ENCODE measurements around the gene SLMAP.
"Not testable (repeated sequence)": the region's sequence is repeated elsewhere in the genome, so short reads cannot be mapped to it uniquely, and the experiment has no call there.

The SLMAP gene

GRCh38 chr3:57794951-57795350 is 38.8 kb downstream of the SLMAP start:
- DNase-seq (ENCODE audit: low read depth), result no peak
- H3K4me3 ChIP-seq (ENCODE audit: control insufficient read depth, low read depth, low read length), result no peak overlapping the region
- TF ChIP-seq CTCF (IDR thresholded peaks at IDR 0.05; ENCODE audit: control insufficient read depth, insufficient read depth, low read depth, low read length, missing control alignments), result no peak

- DNase-seq (ENCODE audit: low read depth), result no peak
- no peak for TF ChIP-seq CTCF (IDR thresholded peaks at IDR 0.05; ENCODE audit: control insufficient read depth, insufficient read depth, low read depth, low read length, missing control alignments)
- H3K4me3 ChIP-seq (ENCODE audit: control insufficient read depth, low read depth, low read length), result no peak overlapping the region
These were observed 40.2 kb downstream of the SLMAP start for GRCh38 chr3:57796261-57796660.

- H3K4me3 ChIP-seq (ENCODE audit: control insufficient read depth, low read depth, low read length), result no peak overlapping the region
- TF ChIP-seq CTCF (IDR thresholded peaks at IDR 0.05; ENCODE audit: control insufficient read depth, insufficient read depth, low read depth, low read length, missing control alignments), result no peak
These were observed 41.8 kb downstream of the SLMAP start for GRCh38 chr3:57797701-57798487.

GRCh38 chr3:57803647-57804081 is 47.6 kb downstream of the SLMAP start:
- peak; percentile 68 for DNase-seq (ENCODE audit: low read depth)
- no peak for TF ChIP-seq CTCF (IDR thresholded peaks at IDR 0.05; ENCODE audit: control insufficient read depth, insufficient read depth, low read depth, low read length, missing control alignments)
- no peak overlapping the region for H3K4me3 ChIP-seq (ENCODE audit: control insufficient read depth, low read depth, low read length)

More at GRCh38 chr3:57797701-57798487, 41.8 kb downstream of the SLMAP start:
- no peak for DNase-seq (ENCODE audit: low read depth)

- no peak for TF ChIP-seq CTCF (IDR thresholded peaks at IDR 0.05; ENCODE audit: control insufficient read depth, insufficient read depth, low read depth, low read length, missing control alignments)
- H3K4me3 ChIP-seq (ENCODE audit: control insufficient read depth, low read depth, low read length), result no peak overlapping the region
- DNase-seq (ENCODE audit: low read depth), result no peak
These were observed 49.2 kb downstream of the SLMAP start for GRCh38 chr3:57805266-57805665.

- DNase-seq (ENCODE audit: low read depth), result peak; percentile 25
These were observed 49.6 kb downstream of the SLMAP start for GRCh38 chr3:57805674-57806073.

GRCh38 chr3:57806195-57806594 is 50.1 kb downstream of the SLMAP start:
- not testable (repeated sequence) for DNase-seq (ENCODE audit: low read depth); H3K4me3 ChIP-seq (ENCODE audit: control insufficient read depth, low read depth, low read length)

More at GRCh38 chr3:57805674-57806073, 49.6 kb downstream of the SLMAP start:
- H3K4me3 ChIP-seq (ENCODE audit: control insufficient read depth, low read depth, low read length), result no peak overlapping the region
- TF ChIP-seq CTCF (IDR thresholded peaks at IDR 0.05; ENCODE audit: control insufficient read depth, insufficient read depth, low read depth, low read length, missing control alignments), result no peak

Data from AG09309 (cell line).